ENCODE measurements around the gene ZBTB2. TPM values are rescaled to one million over a fixed set of nuclear protein-coding genes. Genes with fewer than 3 reads are reported as not detected.
"Not testable (repeated sequence)": the region's sequence is repeated elsewhere in the genome, so short reads cannot be mapped to it uniquely, and the experiment has no call there.

The ZBTB2 gene
- total RNA-seq, 1 donor from 2014 or later, result 11.6 TPM

DNA sequence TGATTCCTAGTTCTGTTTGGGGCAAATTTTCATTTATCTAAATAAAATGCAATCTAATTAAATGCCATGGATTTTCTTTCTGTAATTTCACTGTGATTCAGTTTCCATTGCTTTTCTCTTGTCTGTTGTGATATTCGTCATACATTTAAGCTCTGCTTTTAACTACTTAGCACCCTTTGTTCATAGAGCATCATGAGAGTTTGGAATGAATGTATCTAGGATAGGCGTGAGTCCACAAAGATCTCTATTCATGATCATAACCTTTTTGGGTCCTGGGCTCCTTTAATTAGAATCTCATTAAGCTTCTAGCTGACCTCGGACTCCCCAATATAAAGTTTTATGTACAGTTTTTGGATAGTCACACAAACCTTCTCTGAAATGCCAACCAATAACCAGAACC, 32.9 kb downstream of the ZBTB2 start:
- H3K36me3 ChIP-seq, result no peaks in the 10 kb centered on the region
- no peaks in the 10 kb centered on the region for H3K27me3 ChIP-seq
- H3K9me3 ChIP-seq (ENCODE audit: low read depth), result no peaks in the 10 kb centered on the region
- H3K27ac ChIP-seq, result no peak overlapping the region
- no peak overlapping the region for H2AFZ ChIP-seq (replicated peaks)
- H3K79me2 ChIP-seq (ENCODE audit: low read depth), result no peaks in the 10 kb centered on the region
- Mint-ChIP-seq H3K27me3 (ENCODE audit: insufficient read depth, low read depth) (no peaks in the 10 kb centered on the region), H3K27ac (no peak overlapping the region), H3K9me3 (no peaks in the 10 kb centered on the region), H3K36me3 (peaks cover 24% of the 10 kb centered on the region), H3K4me3 (no peak overlapping the region), H3K4me1 (no peaks in the 10 kb centered on the region)
- DNase-seq (ENCODE audit: low spot score), result no peak
- H4K20me1 ChIP-seq (ENCODE audit: low read depth), result no peaks in the 10 kb centered on the region
- H3K4me2 ChIP-seq, result no peak overlapping the region
- H3K4me1 ChIP-seq, result no peaks in the 10 kb centered on the region
- no peak overlapping the region for H3K4me3 ChIP-seq
- TF ChIP-seq EZH2 (IDR thresholded peaks at IDR 0.05) (no peak), EZH2phosphoT487 (IDR thresholded peaks at IDR 0.05) (no peak)
- TF ChIP-seq, protein P1, sequence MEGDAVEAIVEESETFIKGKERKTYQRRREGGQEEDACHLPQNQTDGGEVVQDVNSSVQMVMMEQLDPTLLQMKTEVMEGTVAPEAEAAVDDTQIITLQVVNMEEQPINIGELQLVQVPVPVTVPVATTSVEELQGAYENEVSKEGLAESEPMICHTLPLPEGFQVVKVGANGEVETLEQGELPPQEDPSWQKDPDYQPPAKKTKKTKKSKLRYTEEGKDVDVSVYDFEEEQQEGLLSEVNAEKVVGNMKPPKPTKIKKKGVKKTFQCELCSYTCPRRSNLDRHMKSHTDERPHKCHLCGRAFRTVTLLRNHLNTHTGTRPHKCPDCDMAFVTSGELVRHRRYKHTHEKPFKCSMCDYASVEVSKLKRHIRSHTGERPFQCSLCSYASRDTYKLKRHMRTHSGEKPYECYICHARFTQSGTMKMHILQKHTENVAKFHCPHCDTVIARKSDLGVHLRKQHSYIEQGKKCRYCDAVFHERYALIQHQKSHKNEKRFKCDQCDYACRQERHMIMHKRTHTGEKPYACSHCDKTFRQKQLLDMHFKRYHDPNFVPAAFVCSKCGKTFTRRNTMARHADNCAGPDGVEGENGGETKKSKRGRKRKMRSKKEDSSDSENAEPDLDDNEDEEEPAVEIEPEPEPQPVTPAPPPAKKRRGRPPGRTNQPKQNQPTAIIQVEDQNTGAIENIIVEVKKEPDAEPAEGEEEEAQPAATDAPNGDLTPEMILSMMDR (IDR thresholded peaks at IDR 0.05), result no peak
- no peaks in the 10 kb centered on the region for H3F3A ChIP-seq (ENCODE audit: low read depth)
- H3K9ac ChIP-seq, result no peak overlapping the region

- Histone ChIP-seq H3K4me2 (no peak overlapping the region), H3K9ac (no peak overlapping the region), H3K36me3 (no peaks in the 10 kb centered on the region), H4K20me1 (ENCODE audit: low read depth) (no peaks in the 10 kb centered on the region), H3F3A (ENCODE audit: low read depth) (no peaks in the 10 kb centered on the region), H2AFZ (replicated peaks) (no peak overlapping the region), H3K4me3 (no peak overlapping the region), H3K9me3 (ENCODE audit: low read depth) (no peaks in the 10 kb centered on the region), H3K27ac (no peak overlapping the region), H3K79me2 (ENCODE audit: low read depth) (no peaks in the 10 kb centered on the region), H3K4me1 (no peaks in the 10 kb centered on the region), H3K27me3 (no peaks in the 10 kb centered on the region)
- H3K27me3 Mint-ChIP-seq (ENCODE audit: insufficient read depth, low read depth), result no peaks in the 10 kb centered on the region
- no peak overlapping the region for H3K27ac Mint-ChIP-seq
- peaks cover 24% of the 10 kb centered on the region for H3K36me3 Mint-ChIP-seq
- no peak for DNase-seq (ENCODE audit: low spot score)
- H3K4me3 Mint-ChIP-seq, result no peak overlapping the region
- H3K4me1 Mint-ChIP-seq, result no peaks in the 10 kb centered on the region
- TF ChIP-seq, protein P1 (IDR thresholded peaks at IDR 0.05), result no peak
- TF ChIP-seq EZH2 (IDR thresholded peaks at IDR 0.05) (no peak), EZH2phosphoT487 (IDR thresholded peaks at IDR 0.05) (no peak)
- H3K9me3 Mint-ChIP-seq, result no peaks in the 10 kb centered on the region
These were observed 33.5 kb downstream of the ZBTB2 start for GRCh38 chr6:151357758-151358436.

DNA sequence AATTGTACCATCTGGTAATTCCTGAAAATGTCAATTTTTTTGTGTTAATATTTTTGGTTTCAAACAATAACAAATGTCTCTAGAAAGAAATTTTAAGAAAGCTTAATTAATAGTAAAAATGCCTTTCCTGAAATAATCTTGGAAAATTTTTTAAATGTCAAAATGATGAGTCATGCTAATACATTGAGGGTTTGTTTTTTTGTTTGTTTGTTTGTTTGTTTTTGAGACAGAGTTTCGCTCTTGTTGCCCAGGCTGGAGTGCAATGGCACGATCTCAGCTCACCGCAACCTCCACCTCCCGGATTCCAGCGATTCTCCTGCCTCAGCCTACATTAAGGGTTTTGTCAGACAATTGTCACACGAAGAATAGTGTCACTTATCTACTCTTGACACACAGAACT, 34.4 kb downstream of the ZBTB2 start:
- not testable (repeated sequence) for H3K4me3 Mint-ChIP-seq; H3K27ac Mint-ChIP-seq; H2AFZ ChIP-seq (replicated peaks); H3K27ac ChIP-seq; H3K27me3 ChIP-seq; H3K79me2 ChIP-seq (ENCODE audit: low read depth); H3K9me3 Mint-ChIP-seq; H3F3A ChIP-seq (ENCODE audit: low read depth); H3K4me1 Mint-ChIP-seq; H3K27me3 Mint-ChIP-seq (ENCODE audit: insufficient read depth, low read depth); H3K4me2 ChIP-seq; H4K20me1 ChIP-seq (ENCODE audit: low read depth); H3K9ac ChIP-seq; DNase-seq (ENCODE audit: low spot score); H3K36me3 ChIP-seq; H3K4me1 ChIP-seq; H3K9me3 ChIP-seq (ENCODE audit: low read depth); H3K4me3 ChIP-seq
- peaks cover 21% of the 10 kb centered on the region for H3K36me3 Mint-ChIP-seq

DNA sequence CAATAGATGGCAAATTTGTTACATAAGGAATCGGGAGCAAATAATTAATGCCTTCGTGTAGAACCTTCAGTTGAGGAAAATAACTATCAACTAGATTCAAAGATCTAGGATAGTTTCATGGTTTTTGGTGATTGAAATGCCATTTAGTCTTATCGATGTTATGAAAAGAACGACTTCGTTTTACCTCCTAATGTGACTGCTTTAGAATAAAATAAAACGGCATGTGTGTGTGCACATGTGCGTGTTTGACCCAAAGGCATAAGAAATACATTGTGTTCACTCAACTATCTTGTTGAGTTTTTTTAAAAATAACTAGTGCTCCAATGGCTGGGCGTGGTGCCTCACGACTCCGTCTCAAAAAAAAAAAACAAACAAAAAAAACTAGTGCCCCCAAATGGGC, 37.6 kb downstream of the ZBTB2 start:
- no peaks in the 10 kb centered on the region for H3K4me1 Mint-ChIP-seq
- no peak overlapping the region for H3K9ac ChIP-seq
- no peaks in the 10 kb centered on the region for H3F3A ChIP-seq (ENCODE audit: low read depth)
- no peak overlapping the region for H3K4me2 ChIP-seq
- no peaks in the 10 kb centered on the region for H3K27me3 ChIP-seq
- no peak overlapping the region for H3K27ac ChIP-seq
- no peaks in the 10 kb centered on the region for H3K9me3 Mint-ChIP-seq
- DNase-seq (ENCODE audit: low spot score), result no peak
- H3K36me3 Mint-ChIP-seq, result peaks cover 21% of the 10 kb centered on the region
- no peak overlapping the region for H2AFZ ChIP-seq (replicated peaks)
- TF ChIP-seq, protein P1 (IDR thresholded peaks at IDR 0.05), result no peak
- TF ChIP-seq EZH2 (IDR thresholded peaks at IDR 0.05), result no peak
- no peak for TF ChIP-seq EZH2phosphoT487 (IDR thresholded peaks at IDR 0.05)
- H3K36me3 ChIP-seq, result no peaks in the 10 kb centered on the region
- no peaks in the 10 kb centered on the region for H3K9me3 ChIP-seq (ENCODE audit: low read depth)
- no peaks in the 10 kb centered on the region for H3K4me1 ChIP-seq
- H3K27me3 Mint-ChIP-seq (ENCODE audit: insufficient read depth, low read depth), result peaks cover 3% of the 10 kb centered on the region
- no peaks in the 10 kb centered on the region for H4K20me1 ChIP-seq (ENCODE audit: low read depth)
- no peak overlapping the region for H3K4me3 ChIP-seq
- no peak overlapping the region for H3K4me3 Mint-ChIP-seq
- H3K27ac Mint-ChIP-seq, result no peak overlapping the region
- H3K79me2 ChIP-seq (ENCODE audit: low read depth), result no peaks in the 10 kb centered on the region

Measured in neural progenitor cell (in vitro differentiated cells).